ENCODE measurements around the gene CEP135.
"Not testable (repeated sequence)": the region's sequence is repeated elsewhere in the genome, so short reads cannot be mapped to it uniquely, and the experiment has no call there.

CEP135 gene

DNA sequence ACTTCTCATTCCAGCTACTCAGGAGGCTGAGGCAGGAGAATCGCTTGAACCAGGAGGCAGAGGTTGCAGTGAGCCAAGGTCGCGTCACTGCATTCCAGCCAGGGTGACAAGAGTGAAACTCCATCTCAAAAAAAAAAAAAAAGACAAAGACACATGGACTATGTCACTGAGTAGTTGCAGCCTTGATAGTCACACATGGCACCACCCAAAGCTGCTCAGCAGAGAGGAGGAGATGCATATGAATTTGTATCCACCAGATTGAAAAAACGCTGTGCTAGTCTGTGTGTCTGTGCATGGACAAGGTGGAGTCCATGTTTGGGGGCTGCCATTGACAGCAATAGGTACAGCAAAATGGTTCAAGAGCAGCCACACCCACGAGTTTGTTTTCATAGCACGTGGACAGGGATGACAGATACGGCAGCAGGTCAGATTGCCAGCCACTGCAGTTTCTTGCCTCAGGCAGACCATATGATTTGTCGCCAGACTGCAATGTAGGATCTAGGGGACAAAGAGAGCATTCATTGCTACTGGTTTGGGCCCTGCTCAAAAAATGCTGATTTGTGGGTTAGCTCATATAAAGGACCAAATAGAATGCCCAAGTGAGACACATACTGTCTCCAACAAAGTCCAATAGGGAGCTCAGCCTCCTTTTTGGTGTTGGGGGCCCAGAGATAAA, 89.9 kb downstream of the CEP135 start:
- DNase-seq, result no peak

DNA sequence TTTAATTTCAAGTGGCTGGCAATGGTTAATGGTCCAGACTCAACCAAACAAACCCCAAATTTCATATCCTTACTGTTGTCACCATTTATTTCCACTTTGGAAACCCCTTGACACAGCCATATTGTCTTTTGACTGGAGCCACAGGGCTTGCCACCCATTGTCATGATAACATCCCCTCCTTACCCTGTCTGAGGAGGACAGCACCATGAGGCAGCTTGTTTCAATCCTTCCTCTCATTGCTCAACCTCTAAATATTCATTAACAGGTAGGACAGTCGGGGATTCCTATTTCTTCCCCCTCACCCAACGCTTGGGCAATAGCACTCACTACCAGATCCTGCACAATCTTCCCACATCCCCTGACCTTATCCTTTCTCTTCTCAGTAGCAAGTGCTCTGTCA, 92.1 kb downstream of the CEP135 start:
- DNase-seq, result no peak

DNA sequence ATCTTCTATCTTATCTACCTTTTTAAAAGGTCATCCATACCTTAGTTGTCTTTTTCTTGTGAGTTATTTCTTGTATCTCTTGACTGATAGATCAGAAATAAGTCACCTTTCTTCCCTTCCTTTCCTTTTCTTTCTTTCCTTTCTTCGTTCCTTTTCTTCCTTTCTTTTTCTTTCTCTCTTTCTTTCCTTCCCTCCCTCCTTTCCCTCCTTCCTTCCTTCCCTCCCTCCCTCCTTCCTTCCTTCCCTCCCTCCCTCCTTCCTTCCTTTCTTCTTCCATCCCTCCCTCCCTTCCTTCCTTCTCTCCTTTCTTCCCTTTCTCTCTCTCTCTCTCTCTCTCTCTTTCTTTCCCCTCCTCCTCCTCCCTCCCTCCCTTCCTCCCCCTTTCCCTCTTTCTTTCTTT, 93.5 kb downstream of the CEP135 start:
- no peak for DNase-seq

DNA sequence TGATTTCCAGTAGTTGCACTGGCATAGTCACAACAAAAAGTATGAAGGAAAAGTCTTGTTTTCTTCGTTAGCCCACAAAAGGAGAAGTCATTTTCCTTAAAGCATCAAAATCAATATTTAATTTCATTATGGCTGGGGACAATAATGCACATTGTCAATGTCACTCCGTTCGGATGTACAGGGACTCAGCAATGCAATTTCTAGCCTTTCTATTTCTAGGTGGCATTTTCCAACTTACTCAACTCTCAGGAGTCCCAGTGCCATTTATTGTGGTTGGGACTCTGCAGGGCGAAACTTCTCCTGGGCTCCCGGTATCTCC, 99.6 kb downstream of the CEP135 start:
- DNase-seq, result no peak

DNA sequence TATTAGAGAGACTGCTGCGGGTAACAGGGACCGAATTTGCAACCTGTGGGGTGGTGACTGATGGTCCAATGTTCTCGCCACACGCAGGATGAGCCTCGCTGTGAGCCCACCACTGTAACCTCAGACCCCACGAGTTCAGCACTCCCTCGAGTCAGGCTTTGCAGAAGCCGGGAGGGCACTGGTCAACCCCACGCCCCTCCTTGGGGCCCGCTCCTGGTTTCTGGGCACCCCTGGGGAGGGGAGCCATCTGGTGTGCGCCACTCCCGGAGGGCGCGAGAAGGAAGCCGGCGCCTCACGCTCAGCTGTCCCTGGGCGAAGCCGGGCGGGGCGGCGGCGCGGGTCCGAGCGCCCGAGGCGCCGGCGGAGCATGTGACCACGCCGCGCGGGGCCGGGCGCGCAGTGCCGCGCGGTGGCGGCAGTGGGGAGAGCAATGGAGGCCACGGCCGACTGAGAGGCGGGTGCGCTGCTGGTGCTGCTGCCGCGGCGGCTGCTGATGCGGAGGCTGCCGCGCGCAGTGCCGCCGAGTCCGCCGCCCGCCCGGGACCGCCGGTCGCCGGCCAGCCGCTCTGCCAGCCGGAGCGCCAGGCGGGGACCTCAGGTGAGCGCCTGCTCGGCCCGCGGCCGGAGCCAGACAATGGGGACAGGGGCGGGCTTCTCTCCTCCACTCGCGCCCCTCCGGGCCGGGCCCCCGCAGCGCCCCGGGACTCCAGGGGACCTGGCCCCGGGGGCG, 100.1 kb downstream of the CEP135 start:
- no peak for DNase-seq

DNA sequence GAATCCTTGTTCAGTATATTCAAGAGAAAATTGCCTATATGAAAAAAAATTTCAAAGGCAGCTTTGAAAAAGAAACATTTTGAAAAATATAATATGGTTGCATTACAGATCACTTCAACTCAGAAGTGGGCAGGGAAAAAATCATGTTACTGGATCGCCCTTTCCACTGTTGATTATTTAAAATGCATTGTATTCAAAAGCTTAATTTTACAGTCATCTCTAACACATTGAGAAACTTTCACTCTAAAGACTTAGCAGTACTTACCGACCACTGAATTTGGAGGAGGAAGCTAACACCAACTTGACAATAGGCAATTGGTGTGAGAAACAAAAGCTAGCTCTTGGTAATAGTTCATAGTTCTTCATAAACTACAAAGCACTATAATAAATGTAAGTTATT, 101.9 kb downstream of the CEP135 start:
- DNase-seq, result no peak

DNA sequence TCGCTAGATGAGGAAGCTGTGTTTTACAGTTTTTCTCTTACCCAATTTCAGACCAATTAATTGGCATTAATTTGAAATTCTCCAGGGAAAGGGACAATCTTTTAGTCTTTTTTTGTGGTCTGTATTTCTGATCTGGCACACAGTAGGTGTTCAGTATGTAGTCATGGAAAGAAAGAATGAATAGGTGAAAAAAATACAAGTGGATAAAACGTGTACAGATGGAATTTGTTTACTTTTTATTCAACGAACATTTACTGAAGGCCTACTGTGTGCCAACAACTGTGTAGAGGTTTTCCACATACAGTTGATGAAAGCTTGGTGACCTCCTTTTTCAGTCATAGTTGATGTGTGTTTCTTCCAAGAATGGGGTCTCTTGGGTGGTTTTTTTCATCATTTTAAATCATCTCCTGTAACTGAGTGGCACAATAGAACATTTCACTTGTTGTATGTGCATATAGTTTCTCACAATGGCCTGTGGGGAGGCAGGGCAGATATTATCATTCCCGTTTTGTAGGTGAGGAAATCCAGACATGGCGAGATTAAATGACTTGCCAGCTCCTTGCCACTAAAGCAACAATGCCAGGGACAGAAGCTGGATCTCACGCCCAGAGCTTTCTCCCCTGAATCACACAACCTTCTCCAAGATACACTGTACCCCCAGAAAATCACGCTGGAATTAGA, 102.4 kb downstream of the CEP135 start:
- DNase-seq, result no peak

DNA sequence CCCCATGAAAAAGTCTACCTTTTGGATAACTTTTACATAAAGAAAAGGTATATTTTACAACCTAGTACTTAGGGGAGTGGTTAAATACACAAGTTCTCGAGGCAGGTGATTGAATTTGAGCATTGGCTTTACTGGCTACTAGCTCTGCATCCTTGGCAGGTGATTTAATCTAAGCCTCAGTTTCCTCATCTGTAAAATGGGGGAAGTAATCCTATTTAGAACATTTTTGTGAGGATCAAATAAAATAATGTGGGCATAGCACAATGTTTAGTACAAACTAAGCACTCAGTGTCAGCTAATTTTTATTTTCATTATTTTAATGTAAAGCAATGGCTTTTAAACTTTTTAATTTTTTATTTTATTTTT, 102.9 kb downstream of the CEP135 start:
- no peak for DNase-seq

DNA sequence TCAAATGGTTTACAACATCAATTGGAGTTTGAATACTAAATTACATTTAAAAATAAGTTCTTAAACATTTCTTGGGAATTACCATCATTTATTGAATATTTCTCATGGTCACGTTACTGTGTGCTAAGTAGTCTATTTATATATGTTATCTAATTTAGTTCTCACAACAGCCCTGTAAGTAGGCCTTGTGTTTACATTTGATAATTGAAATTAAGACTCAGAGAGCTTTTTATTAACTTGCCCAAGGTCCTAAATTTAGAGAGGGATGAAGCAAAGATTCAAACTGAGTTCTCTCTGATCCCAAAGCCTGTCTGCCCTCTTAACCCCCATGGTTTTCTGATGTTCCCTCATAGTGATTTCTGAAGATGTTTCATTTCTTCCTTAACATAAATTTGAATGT, 103.7 kb downstream of the CEP135 start:
- DNase-seq, result no peak

DNA sequence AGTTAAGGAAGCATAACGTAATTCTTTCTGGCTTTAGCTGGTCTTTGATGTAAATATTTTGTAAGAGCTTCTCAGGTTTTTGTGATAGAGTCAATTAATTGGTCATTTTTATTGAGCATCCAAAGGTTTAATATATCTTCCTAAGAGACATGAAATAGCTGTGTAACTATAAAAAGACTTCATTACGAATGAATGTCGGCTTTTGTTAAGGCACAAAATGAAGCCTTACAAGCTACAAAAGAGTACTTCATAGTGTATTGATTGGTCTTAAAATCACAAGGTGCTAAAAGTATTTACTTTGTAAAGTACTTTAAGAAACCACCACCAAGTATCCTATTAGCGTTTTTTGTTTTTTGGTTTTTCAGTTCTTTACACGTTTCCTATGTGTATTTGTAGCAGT, 104.2 kb downstream of the CEP135 start:
- no peak for DNase-seq

DNA sequence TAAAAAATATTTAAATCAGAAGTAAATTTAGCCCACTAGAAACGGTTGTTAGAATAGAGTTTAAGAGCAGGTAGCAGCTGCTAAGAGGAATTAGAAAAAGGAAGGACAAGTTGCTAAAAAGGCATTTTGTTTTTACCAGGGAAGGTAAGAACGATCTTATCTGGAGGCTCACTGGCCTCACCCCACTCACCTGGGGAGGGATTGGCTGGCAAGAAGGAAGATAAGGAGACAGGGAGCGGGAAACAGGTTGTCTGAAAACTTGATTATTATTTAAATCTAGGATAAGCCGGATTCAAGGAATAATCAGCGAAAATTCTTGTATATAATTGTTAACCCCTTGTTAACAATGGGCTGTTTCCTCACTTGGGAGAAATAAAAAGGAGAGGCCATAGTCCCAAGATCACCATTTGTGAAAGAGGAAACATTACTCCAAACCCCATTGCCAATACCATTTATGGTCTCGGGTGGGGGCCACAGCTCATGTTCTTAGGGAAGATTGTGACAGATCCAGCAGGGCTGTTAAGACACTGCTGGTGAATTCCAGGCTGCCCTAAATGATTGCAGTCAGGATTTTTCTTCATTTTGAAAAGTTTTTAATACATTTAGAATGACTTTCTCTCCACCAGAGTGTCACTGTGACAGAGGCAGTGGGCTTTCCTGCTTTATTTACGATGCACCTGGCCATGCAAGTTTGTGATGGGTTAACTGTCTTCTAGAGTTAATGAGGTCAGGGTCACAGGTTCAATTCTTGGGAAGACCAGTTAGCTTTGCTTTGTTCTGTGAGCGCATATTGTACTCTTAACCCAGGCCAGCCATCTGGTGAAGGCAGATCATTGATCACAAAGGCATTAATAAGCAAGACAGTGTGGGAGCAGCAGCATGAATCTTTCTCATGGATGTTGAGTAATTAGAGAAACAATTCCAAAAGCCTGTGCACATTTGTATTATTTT, 106.6 kb downstream of the CEP135 start:
- no peak for DNase-seq

DNA sequence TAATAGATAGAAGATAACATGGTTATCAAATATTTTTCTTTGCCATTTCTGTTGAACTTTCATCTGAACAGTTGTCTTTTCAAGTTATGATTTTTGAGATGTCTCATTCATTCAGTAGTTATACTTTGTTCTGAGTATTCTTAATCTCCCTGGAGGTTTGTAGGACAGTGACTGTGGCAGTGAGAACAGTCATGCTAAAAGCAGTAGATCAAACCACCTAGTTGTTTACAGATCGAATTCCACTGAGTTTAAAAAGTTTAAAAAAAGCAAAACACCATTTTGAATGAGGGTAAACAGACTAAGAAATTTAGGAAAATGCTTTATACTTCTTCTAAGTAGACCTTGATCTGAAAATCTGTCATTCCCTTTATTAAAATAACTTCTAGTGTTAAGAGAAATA, 107.2 kb downstream of the CEP135 start:
- DNase-seq, result no peak

DNA sequence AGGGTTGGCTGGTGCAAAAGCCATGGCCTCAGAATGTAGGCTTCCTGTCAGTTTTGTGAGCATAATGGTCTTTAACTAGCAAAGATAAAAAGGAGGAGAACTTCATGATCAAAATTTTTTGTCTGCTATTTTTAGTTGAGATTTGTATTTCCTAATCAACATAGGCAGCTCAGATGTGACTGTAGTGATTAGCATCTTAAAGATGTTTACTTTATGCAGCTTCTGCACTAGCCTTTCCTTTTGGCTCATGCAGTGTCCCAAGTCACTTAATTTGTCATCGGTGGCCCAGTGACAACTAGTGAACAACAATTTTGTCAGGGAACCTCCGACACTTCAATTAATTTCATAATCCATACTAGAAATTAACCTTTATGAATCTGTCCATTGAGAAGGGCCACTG, 109.8 kb downstream of the CEP135 start:
- DNase-seq, result no peak

DNA sequence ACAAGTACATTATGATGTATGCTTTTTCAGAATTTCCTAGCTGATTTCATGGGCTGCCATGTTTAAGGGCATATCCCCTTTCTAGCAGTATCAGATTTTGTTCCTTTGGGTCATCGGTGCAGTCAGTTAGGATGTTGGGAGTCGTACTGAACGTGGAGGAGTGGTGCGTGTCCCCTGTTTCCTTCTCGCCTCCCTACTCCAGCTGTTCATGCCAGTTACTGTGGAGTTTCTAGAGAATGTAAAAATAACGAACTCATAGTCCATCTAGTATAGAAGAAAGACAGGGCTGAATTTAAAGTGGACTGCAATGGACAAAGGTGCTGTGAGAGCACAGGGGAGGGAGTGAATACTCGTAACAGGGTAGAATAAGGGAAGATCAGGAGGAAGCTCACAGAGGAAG, 111.3 kb downstream of the CEP135 start:
- no peak for DNase-seq

DNA sequence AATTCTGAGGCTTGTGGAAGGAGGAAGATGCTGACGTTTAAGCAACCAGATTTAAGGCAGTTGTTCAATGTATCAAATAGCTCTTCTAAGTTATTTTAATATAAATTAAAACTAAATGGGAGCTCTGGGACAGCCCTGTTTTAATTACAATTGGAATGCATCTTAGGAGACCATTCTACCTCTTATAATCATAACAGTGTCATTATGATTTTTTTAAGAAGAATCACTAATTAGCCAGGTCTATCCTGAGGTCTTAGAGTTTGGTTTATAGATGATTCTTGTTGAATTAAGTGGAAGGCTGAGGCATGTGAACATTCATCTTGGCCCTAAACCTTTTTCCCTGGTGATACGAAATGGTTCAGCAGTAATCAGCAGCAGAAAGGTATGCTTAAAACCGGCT, 113.4 kb downstream of the CEP135 start:
- DNase-seq, result no peak

DNA sequence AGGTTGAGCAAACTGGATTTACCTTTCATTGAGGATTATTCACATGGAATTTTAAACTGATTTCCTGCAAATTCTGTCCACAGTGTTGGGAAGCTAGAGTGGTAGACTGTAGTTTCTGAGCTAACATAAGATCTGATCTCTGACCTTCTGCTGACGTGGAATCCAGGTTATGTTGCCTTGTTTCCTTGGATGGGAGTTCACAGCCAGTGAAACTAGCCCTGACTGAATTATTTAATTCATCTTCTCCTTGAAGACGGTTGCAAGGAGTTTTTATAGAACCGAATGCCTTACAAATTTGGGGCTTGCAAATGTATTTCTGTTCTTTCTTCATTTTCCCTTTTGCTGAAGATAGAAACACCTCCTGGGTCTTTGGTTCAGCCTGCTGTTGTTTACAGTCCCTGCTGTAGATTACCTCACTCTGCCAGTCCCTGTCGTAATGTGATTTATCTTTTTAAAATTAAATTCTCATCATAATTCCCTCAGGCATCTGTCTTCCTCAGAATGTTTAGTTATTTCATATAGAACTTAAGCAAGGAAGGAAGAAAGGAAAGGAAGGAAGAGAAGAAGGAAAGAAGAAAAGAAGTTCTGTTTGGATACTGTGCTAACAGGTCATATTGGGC, 113.9 kb downstream of the CEP135 start:
- DNase-seq, result no peak

DNA sequence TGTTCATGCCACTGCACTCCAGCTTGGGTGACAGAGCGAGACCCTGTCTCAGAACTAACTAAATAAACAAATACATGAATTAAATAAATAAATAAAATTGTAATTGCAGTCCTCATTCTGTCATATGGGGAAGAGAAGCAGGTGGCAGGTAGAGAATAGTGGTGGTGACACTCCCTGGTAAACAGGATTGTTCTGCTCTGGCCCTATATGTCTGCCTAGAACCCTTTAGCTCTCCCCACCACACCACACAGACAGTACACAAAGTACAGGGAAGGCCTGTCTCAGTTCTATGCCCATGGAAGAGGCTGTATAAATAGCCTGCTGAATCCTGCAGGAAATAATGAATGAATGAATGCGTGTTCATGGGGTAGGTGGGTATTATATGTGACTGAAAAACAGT, 117.7 kb downstream of the CEP135 start:
- DNase-seq, result no peak

DNA sequence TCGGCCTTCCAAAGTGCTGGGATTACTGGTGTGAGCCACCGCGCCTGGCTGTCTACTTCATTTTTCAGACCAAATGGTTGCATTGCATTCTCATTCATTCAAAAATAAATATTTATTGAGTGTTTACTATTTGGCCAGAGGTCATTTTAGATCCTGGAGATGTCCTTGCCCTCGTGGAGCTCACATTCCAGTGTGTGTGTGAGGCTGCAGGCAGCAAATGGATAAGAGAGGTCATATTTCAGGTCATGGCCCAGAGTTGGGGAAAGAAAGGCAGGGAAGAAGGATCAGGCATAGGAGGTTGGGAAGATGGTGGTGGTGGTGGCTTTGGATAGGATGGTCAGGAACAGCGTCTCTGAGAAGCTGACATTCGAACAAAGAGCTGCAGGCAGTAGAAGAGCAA, 119.1 kb downstream of the CEP135 start:
- no peak for DNase-seq

DNA sequence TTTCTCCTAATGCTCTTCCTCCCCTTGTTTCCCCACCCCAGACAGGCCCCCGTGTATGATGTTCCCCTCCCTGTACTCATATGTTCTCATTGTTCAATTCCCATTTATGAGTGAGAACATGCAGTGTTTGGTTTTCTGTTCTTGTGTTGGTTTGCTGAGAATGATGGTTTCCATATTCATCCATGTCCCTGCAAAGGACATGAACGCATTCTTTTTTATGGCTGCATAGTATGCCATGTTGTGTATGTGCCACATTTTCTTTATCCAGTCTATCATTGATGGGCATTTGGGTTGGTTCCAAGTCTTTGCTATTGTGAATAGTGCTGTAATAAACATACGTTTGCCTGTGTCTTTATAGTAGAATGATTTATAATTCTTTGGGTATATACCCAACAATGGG, 124.0 kb downstream of the CEP135 start:
- not testable (repeated sequence) for DNase-seq

DNA sequence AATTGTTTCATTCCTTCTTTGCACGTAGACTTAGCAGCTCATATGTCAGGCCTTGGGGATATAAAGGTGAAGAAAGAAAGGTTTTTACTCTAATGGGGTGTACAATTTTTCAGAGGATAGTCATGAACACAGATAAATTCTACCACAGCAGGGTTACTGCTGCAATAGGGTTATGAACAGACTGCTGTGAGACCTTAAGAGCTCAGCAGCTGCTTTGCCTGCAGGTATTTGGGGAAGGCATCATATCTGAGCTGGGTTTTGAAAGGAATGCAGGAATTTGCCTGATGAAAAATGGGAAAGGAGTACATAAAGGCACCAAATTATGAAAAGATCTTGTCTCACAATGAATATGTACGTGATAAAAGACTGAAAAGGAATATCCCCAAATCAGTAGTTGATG, 128.9 kb downstream of the CEP135 start:
- DNase-seq, result no peak

DNA sequence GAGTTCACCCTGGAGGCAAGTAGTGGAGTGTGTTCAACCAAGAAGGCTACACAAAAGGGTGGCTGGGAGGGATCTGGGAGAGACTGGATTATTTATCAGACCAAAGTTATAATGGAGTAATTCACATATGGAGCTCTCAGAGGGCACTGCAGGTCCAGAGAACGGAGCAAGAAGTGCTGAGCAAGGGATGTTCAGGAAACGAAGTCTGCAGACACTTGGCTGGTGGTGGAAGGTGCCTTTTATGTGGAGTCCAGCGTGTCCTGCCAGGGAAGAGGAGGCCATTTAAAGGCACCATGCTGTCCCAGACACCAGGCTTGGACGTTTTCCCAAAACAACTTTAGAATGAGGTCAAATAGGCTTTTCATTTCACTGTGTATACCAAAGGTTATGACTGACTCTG, 130.1 kb downstream of the CEP135 start:
- no peak for DNase-seq

DNA sequence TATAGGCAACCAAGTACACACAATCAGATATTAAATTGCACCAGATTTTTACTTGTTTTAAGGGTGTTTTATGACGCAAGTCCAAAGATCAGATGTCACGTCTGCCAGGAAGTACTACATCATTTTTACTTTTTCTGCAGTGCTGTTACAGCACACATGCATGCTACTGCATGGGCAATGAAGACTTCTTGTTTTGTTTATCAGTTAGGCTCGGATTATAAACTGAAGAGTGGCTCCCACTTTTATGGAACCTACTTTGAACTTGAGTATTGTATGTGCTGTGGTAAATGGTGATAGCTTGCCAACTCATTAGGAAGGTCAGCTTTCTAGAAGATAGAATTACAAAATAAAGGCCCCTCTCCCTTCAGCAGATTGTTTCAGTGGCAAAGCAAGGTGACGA, 131.6 kb downstream of the CEP135 start:
- no peak for DNase-seq

DNA sequence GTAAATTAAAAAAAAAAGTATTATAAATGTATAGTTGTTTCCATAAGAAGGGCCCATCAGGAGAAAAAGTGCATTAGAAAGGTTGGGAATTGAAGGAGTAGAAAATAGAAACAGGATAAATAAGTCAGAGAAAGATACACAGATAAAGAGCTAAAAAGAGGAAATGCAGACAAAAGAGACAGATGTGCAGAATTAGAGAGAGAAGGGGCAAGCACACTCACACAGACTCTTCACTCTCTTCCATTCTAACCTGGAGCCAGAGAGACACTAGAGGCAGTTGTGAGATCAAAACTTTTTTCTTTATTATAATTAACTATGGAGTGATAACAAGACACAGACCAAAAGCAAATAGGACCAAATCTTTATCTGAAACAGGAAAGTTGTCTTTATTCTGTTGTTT, 134.1 kb downstream of the CEP135 start:
- no peak for DNase-seq
